ENCODE data around the gene METTL4. TPM values are rescaled to one million over a fixed set of nuclear protein-coding genes. Genes with fewer than 3 reads are reported as not detected.
A peak's percentile ranks its signal among the peaks of the same experiment; 100 is the strongest.

METTL4 gene
- total and polyA plus RNA-seq, 9 of the 15 experiments (the other 6 are each of a cell fraction or from before 2014, with no cell fraction given) = 7.9 to 32.8 (median 22.1) TPM

GRCh38 chr18:2515908-2516625 is 55.2 kb downstream of the METTL4 start (continued):
- TF ChIP-seq L3MBTL2 (IDR thresholded peaks at IDR 0.05) = no peak
- TF ChIP-seq ZNF175 (CRISPR knock-in tag; IDR thresholded peaks at IDR 0.05; ENCODE audit: low read depth) = 0 out of 2 replicates have a peak, but pooled peaks have one; percentile 27
- TF ChIP-seq JUND (IDR thresholded peaks at IDR 0.05; ENCODE audit: borderline replicate concordance, low read depth, low read length) = no peak
- 0 out of 3 replicates have a peak, but pooled peaks have one; percentile 13 for TF ChIP-seq JUND (tag; IDR thresholded peaks at IDR 0.05; ENCODE audit: borderline replicate concordance, low read depth, low read length)
- TF ChIP-seq ATF3 (IDR thresholded peaks at IDR 0.05) = peak; percentile 41
- no peak for TF ChIP-seq ATF3 (CRISPR knock-in tag; conservative IDR thresholded peaks at IDR 0.05)
- peak; percentile 46; the same call in 1 of the 2 replicates for TF ChIP-seq GABPA (tag; conservative IDR thresholded peaks at IDR 0.05; ENCODE audit: low read depth)
- TF ChIP-seq USF2 (CRISPR knock-in tag; IDR thresholded peaks at IDR 0.05) = peak; percentile 46; the same call in 1 of the 2 replicates
- TF ChIP-seq RAD51 (IDR thresholded peaks at IDR 0.05; ENCODE audit: borderline replicate concordance, low read depth) = 0 out of 2 replicates have a peak, but pooled peaks have one; percentile 19
- no peak for TF ChIP-seq CBFA2T2 (conservative IDR thresholded peaks at IDR 0.05)
- TF ChIP-seq MXI1 (IDR thresholded peaks at IDR 0.05; ENCODE audit: low read depth, low read length) = no peak
- no peak for TF ChIP-seq AFF4 (CRISPR knock-in tag; IDR thresholded peaks at IDR 0.05)

All from K562 (cell line).